Sigmoid colon (tissue), 4 donors: ENCODE measurements around the gene SECTM1.

Experiments
- POLR2A ChIP-seq, 2 donors: fragments of 450-650 bp; IDR thresholded peaks; one replicate each; pipeline ENCODE4 v1.6.1; 2016; ENCODE audit warnings: antibody characterized with exemption in 2 of 2, mild to moderate bottlenecking in 2 of 2, moderate library complexity in 2 of 2
- POLR2AphosphoS5 ChIP-seq, 4 donors: sonication (generic); formaldehyde crosslinking; IDR thresholded peaks; one replicate each; pipeline ENCODE4 v1.6.1; 2017; ENCODE audit warnings: antibody characterized with exemption in 4 of 4
- TF ChIP-seq, protein P1 (sequence below), 4 experiments: fragments of 450-650 bp in 3 of 4; fragments of 200-600 bp in 1 of 4; IDR thresholded peaks; one replicate each; pipeline ENCODE4 v1.5.1; 2016 to 2019; ENCODE audit warnings: antibody characterized with exemption in 4 of 4, mild to moderate bottlenecking in 3 of 4, moderate library complexity in 2 of 4

DNA sequence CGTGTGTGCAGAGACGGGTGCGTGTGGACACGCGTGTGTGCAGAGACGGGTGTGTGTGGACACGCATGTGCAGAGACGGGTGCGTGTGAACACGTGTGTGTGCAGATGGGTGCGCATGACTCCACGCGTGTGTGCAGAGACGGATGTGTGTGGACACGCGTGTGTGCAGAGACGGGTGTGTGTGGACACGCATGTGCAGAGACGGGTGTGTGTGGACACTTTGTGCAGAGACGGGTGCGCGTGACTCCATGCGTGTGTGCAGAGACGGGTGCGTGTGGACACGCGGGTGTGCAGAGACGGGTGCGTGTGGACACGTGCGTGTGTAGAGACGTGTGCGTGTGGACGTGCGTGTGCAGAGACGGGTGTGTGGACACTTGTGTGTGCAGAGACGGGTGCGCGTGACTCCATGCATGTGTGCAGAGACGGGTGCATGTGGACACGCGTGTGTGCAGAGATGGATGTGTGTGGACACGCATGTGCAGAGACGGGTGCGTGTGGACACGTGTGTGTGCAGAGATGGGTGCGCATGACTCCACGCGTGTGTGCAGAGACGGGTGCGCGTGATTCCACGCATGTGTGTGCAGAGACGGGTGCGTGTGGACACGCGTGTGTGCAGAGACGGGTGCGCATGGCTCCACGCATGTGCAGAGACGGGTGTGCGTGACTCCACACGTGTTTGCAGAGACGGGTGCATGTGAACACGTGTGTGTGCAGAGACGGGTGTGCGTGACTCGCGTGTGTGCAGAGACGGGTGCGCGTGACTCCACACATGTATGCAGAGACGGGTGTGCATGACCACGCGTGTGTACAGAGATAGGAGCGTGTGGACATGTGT lies 14.6 kb downstream of the SECTM1 start:
- TF ChIP-seq POLR2A (IDR thresholded peaks at IDR 0.05): no peak
- TF ChIP-seq, protein P1, sequence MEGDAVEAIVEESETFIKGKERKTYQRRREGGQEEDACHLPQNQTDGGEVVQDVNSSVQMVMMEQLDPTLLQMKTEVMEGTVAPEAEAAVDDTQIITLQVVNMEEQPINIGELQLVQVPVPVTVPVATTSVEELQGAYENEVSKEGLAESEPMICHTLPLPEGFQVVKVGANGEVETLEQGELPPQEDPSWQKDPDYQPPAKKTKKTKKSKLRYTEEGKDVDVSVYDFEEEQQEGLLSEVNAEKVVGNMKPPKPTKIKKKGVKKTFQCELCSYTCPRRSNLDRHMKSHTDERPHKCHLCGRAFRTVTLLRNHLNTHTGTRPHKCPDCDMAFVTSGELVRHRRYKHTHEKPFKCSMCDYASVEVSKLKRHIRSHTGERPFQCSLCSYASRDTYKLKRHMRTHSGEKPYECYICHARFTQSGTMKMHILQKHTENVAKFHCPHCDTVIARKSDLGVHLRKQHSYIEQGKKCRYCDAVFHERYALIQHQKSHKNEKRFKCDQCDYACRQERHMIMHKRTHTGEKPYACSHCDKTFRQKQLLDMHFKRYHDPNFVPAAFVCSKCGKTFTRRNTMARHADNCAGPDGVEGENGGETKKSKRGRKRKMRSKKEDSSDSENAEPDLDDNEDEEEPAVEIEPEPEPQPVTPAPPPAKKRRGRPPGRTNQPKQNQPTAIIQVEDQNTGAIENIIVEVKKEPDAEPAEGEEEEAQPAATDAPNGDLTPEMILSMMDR (IDR thresholded peaks at IDR 0.05): no peak
- TF ChIP-seq POLR2AphosphoS5 (IDR thresholded peaks at IDR 0.05): no peak
